Activated CD4-positive, alpha-beta T cell treated with anti-CD3 and anti-CD28 coated beads, Interleukin-2, amount 50 U/mL, for 48 hours (primary cell): ENCODE measurements around the gene TMEM204.

Experiments
- DNase-seq, 2 experiments: peaks; one replicate each; pipeline ENCODE4 v3.0.0-alpha.2; 2020

Gene TMEM204

GRCh38 chr16:1533443-1533951, at the start of gene TMEM204:
Gene TMEM204, plus strand, starts transcription at chr16:1533666. Its CDS starts 610 bp downstream, at chr16:1534276.
- DNase-seq = peak; percentile 55 to 59

- DNase-seq = no peak
These were observed 47.5 kb upstream of the TMEM204 start for GRCh38 chr16:1485847-1486496.

GRCh38 chr16:1486551-1487390, 46.7 kb upstream of the TMEM204 start:
- DNase-seq = no peak

- DNase-seq = no peak
These were observed 45.9 kb upstream of the TMEM204 start for GRCh38 chr16:1487395-1488053.

GRCh38 chr16:1488054-1488601, 45.3 kb upstream of the TMEM204 start:
- no peak for DNase-seq

- DNase-seq = no peak
These were observed 44.8 kb upstream of the TMEM204 start, which contains the start of gene PTX4 for GRCh38 chr16:1488619-1489018. Gene PTX4, minus strand, starts transcription at chr16:1488944. Its CDS starts 35 bp downstream, at chr16:1488909.

- DNase-seq = no peak
These were observed 44.4 kb upstream of the TMEM204 start for GRCh38 chr16:1489077-1489476.

GRCh38 chr16:1491327-1491726, 42.1 kb upstream of the TMEM204 start:
- DNase-seq = no peak

- peak in 1 of 2 experiments; percentile 17 for DNase-seq
These were observed 41.2 kb upstream of the TMEM204 start for GRCh38 chr16:1492082-1492922.

GRCh38 chr16:1492923-1493745, 40.3 kb upstream of the TMEM204 start, which contains the start of gene TELO2:
Gene TELO2, plus strand, starts transcription at chr16:1493360. Its CDS starts 922 bp downstream, at chr16:1494282.
- peak; percentile 85 for DNase-seq

GRCh38 chr16:1493746-1494094, 39.7 kb upstream of the TMEM204 start:
- DNase-seq = peak in 1 of 2 experiments; percentile 33

- DNase-seq = peak in 1 of 2 experiments; percentile 11
These were observed 39.3 kb upstream of the TMEM204 start for GRCh38 chr16:1494129-1494640.

- DNase-seq = no peak
These were observed 38.8 kb upstream of the TMEM204 start for GRCh38 chr16:1494711-1495110.

- DNase-seq = no peak
These were observed 38.1 kb upstream of the TMEM204 start for GRCh38 chr16:1495211-1495888.

GRCh38 chr16:1495889-1496262, 37.6 kb upstream of the TMEM204 start:
- no peak for DNase-seq

GRCh38 chr16:1496464-1496863, 37.0 kb upstream of the TMEM204 start:
- no peak for DNase-seq

- DNase-seq = no peak
These were observed 36.4 kb upstream of the TMEM204 start for GRCh38 chr16:1497014-1497598.

- no peak for DNase-seq
These were observed 34.4 kb upstream of the TMEM204 start for GRCh38 chr16:1498899-1499676.
